Omental fat pad (tissue), 4 donors: ENCODE data around the gene SMIM27. TPM values are rescaled to one million over a fixed set of nuclear protein-coding genes. Genes with fewer than 3 reads are reported as not detected.

ENCODE experiments used
- ATAC-seq: fragments of 150-250 bp; one replicate; pipeline ENCODE4 v1.9.1; 2016; ENCODE audit warnings: mild to moderate bottlenecking, moderate library complexity; ENCODE audit not compliant: low FRiP score
- DNase-seq: peaks from one replicate; pipeline ENCODE4 v3.0.0-alpha.2; 2019; ENCODE audit warnings: low spot score
- total RNA-seq, 4 donors: library from RNA; depleted of rRNA; stranded (reverse); fragments of >200 nt; gene quantifications; one replicate each; pipeline ENCODE4 v1.1.0, GENCODE V29; 2016
- TF ChIP-seq, protein P1 (sequence below), 3 donors: fragments of 450-650 bp; IDR thresholded peaks; one replicate each; pipeline ENCODE4 v1.5.1; 2016 to 2017; ENCODE audit warnings: antibody characterized with exemption in 3 of 3, mild to moderate bottlenecking in 3 of 3, moderate library complexity in 2 of 3

Gene SMIM27
- total RNA-seq, 4 donors from 2014 or later: 3.7 to 7.3 (median 4.3) TPM

DNA sequence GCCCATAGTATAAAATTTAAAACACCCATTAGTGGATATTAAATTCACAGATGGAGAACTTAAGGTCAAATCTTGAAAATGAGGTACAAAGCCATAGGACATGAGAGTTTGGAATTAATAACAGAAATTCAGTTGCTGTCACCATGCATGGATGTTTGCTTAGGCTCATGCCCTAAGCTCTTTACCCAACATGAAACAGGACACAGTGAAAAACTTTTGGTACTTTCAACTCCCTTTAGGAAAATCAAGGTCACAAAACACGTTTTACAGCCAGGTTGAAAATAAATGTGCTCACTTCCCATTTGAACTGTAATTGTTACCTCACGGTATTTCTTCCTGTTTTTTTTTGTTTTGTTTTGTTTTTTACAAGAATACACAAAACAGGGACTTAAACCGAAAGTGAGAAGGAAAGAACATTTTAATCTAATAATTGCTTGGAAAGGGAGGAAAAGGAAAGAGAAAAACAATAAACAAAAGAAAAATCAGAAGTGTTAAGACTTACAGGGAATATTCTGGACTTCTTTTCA lies 6.3 kb downstream of the SMIM27 start:
- no peak for ATAC-seq
- TF ChIP-seq, protein P1, sequence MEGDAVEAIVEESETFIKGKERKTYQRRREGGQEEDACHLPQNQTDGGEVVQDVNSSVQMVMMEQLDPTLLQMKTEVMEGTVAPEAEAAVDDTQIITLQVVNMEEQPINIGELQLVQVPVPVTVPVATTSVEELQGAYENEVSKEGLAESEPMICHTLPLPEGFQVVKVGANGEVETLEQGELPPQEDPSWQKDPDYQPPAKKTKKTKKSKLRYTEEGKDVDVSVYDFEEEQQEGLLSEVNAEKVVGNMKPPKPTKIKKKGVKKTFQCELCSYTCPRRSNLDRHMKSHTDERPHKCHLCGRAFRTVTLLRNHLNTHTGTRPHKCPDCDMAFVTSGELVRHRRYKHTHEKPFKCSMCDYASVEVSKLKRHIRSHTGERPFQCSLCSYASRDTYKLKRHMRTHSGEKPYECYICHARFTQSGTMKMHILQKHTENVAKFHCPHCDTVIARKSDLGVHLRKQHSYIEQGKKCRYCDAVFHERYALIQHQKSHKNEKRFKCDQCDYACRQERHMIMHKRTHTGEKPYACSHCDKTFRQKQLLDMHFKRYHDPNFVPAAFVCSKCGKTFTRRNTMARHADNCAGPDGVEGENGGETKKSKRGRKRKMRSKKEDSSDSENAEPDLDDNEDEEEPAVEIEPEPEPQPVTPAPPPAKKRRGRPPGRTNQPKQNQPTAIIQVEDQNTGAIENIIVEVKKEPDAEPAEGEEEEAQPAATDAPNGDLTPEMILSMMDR (IDR thresholded peaks at IDR 0.05): no peak

DNA sequence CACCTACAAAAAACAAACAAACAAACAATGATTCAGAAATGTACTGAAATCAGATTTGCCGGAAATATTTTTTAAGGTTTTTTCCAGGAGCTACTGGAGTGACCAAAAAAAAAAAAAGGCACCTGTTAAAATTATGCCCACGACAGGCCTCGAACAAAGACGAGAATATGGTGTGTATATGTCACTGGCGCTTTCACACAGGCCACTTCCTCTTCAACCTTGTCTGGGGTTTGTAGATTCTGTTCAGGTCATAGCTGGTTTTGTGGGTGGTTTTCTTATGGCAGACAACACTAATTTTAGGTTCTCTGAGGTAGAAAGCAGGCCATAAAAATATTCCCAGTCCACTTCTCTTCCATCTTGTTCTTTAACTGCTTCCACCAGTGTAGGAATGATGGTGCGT lies 13.8 kb downstream of the SMIM27 start:
- ATAC-seq: no peak
- DNase-seq: no peak
- TF ChIP-seq, protein P1 (IDR thresholded peaks at IDR 0.05): no peak

More for the DNA sequence above, 6.3 kb downstream of the SMIM27 start:
- DNase-seq: no peak

- no peak for ATAC-seq
- TF ChIP-seq, protein P1 (IDR thresholded peaks at IDR 0.05): no peak
Measured at GRCh38 chr9:32566770-32567169, 14.6 kb downstream of the SMIM27 start.

GRCh38 chr9:32570262-32570661 lies 18.1 kb downstream of the SMIM27 start:
- DNase-seq (no peak), ATAC-seq (no peak)
- TF ChIP-seq, protein P1 (IDR thresholded peaks at IDR 0.05): no peak

More at GRCh38 chr9:32566770-32567169, 14.6 kb downstream of the SMIM27 start:
- no peak for DNase-seq

DNA sequence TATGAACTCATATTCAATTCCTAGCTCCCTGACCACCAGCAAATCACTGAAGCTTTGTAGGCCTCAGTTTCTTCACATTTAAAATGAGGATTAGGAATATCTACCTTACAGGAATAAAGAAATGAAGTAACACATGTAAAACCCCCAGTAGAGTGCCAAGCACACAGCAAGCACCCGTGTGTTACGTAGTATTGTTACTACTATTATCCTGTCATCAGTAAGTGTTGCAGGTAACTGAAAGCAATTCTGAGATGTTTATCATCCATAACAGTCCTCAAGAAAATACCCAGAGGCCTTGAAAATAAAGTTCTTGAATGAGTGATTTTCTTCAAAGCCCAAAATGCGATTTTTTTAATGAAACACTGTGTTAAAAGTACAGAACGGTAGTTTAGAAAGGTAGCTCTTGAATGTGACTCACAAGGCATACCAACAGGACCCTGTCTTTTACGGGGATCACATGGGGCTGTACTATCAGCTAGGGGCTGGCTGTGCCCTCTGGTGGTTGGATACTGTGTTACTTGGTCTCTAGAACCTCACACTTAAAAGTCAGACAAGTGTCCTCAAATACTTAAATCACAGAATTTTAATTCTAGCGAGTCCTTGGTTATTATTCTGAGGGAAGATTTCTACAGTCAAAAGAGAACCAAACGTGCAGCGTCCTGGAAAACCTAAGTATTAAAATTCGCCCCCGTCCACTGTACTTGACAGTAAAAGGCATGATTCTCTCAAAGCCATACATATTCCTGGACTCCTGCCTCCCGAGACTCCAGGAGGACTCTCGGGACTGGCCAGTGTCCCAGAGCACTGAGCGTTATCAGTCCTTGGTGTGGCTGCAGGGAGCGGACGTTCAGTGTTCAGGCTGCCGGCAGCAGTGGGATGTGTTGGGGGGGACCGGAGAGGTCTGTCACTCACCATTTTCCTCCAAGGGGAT lies 20.1 kb downstream of the SMIM27 start:
- TF ChIP-seq, protein P1 (IDR thresholded peaks at IDR 0.05): peak in 1 of 3 donors; percentile 16
- DNase-seq (peak; percentile 44), ATAC-seq (peak; percentile 89)

DNA sequence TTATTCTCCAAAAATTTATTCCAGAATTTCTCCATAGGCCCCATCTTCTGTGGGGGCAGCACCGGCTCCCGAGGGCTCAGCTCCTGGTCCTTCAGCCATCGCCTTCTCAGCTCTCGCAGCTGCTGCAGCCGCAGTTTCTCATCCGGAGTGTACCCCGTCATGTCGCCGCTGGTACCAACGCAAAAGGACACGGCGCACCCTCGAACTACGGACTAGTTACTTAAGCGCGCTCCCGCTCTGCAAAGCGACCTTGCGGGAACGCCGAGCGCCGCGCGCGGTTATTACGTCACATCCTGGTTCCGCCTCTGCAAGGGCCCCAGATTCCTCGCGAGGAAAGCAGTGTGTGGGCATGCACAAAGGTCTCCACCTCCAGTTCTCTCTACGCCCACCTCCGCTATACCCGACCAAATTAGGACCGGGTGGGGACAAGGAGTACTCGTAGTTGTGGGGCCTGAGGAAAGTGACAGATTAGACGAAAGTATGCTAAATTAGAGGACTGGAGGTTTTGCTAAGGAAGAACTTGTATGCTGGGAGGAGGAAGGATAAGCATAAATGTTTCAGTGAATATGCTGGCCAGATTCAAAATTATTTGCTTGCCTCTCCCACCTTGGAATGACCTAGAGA lies 20.9 kb downstream of the SMIM27 start, which contains the start of gene NDUFB6:
Gene NDUFB6 (minus strand): TSS at position 260 of the 624 bp plus-strand sequence. CDS start 99 bp downstream, at position 161.
- TF ChIP-seq, protein P1 (IDR thresholded peaks at IDR 0.05): no peak
- peak; percentile 95 for ATAC-seq

More for the DNA sequence above, 20.9 kb downstream of the SMIM27 start, which contains the start of gene NDUFB6:
- DNase-seq: peak; percentile 74
